ENCODE results near the gene TGM1.

The TGM1 gene

GRCh38 chr14:24262821-24263733 lies at the start of gene TGM1:
TSS of gene TGM1 (minus strand) at chr14:24263177. CDS start at chr14:24262352, 825 bp downstream.
- TF ChIP-seq POLR2A (IDR thresholded peaks at IDR 0.05; ENCODE audit: low read length), result no peak
- TF ChIP-seq GATA1 (IDR thresholded peaks at IDR 0.05; ENCODE audit: low read depth, low read length), result no peak
- DNase-seq, result peak; percentile 18 to 62

GRCh38 chr14:24311837-24312615 lies 49.0 kb upstream of the TGM1 start:
- DNase-seq, result no peak
- TF ChIP-seq GATA1 (IDR thresholded peaks at IDR 0.05; ENCODE audit: low read depth, low read length), result no peak
- TF ChIP-seq POLR2A (IDR thresholded peaks at IDR 0.05; ENCODE audit: low read length), result no peak

GRCh38 chr14:24310646-24311604 lies 47.9 kb upstream of the TGM1 start, which contains the start of gene LTB4R:
TSS of gene LTB4R (plus strand) at chr14:24311502. CDS start at chr14:24315652, 4,150 bp downstream.
- DNase-seq, result peak; percentile 86
- TF ChIP-seq POLR2A (IDR thresholded peaks at IDR 0.05; ENCODE audit: low read length) (peak; percentile 57), GATA1 (IDR thresholded peaks at IDR 0.05; ENCODE audit: low read depth, low read length) (no peak)

- DNase-seq, result peak; percentile 86 to 88
- TF ChIP-seq GATA1 (IDR thresholded peaks at IDR 0.05; ENCODE audit: low read depth, low read length) (no peak), POLR2A (IDR thresholded peaks at IDR 0.05; ENCODE audit: low read length) (peak; percentile 57)
These were observed 47.3 kb upstream of the TGM1 start for GRCh38 chr14:24310265-24310645.

GRCh38 chr14:24309538-24310264 lies 46.7 kb upstream of the TGM1 start, which contains the start of gene LTB4R2:
TSS of gene LTB4R2 (plus strand) at chr14:24310140. CDS start at chr14:24310665, 525 bp downstream.
- TF ChIP-seq POLR2A (IDR thresholded peaks at IDR 0.05; ENCODE audit: low read length) (no peak), GATA1 (IDR thresholded peaks at IDR 0.05; ENCODE audit: low read depth, low read length) (no peak)

GRCh38 chr14:24308342-24309124 lies 45.6 kb upstream of the TGM1 start:
- TF ChIP-seq POLR2A (IDR thresholded peaks at IDR 0.05; ENCODE audit: low read length) (no peak), GATA1 (IDR thresholded peaks at IDR 0.05; ENCODE audit: low read depth, low read length) (no peak)
- DNase-seq, result no peak

More at GRCh38 chr14:24309538-24310264, 46.7 kb upstream of the TGM1 start, which contains the start of gene LTB4R2:
- no peak for DNase-seq

- TF ChIP-seq POLR2A (IDR thresholded peaks at IDR 0.05; ENCODE audit: low read length) (no peak), GATA1 (IDR thresholded peaks at IDR 0.05; ENCODE audit: low read depth, low read length) (no peak)
- peak; percentile 60 to 77 for DNase-seq
These were observed 44.8 kb upstream of the TGM1 start, which contains the start of gene CIDEB for GRCh38 chr14:24307575-24308341. TSS of gene CIDEB (minus strand) at chr14:24307977. CDS start at chr14:24307858, 119 bp downstream.

DNA sequence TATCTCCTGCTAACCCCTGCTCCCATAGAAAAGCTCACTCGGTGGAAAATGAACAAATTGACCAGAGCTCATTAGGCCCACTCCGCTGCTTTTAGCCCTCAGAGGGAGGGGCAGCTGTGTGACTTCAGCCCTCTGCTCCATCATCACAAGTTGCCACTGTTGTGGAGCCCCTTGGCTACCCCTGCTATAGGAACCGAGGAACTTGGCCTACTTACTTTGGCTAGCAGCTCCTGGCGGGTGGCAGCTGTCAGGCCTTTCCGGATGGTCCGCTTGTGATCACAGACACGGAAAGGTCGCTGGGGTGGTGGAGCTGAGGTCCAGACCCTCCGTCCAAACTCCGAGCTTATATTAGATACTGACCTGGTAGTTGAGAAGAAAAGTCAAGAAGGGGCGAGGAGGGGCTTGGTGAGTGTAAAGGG lies 44.2 kb upstream of the TGM1 start:
- no peak for TF ChIP-seq POLR2A (IDR thresholded peaks at IDR 0.05; ENCODE audit: low read length)
- TF ChIP-seq GATA1 (IDR thresholded peaks at IDR 0.05; ENCODE audit: low read depth, low read length), result no peak
- DNase-seq, result no peak

DNA sequence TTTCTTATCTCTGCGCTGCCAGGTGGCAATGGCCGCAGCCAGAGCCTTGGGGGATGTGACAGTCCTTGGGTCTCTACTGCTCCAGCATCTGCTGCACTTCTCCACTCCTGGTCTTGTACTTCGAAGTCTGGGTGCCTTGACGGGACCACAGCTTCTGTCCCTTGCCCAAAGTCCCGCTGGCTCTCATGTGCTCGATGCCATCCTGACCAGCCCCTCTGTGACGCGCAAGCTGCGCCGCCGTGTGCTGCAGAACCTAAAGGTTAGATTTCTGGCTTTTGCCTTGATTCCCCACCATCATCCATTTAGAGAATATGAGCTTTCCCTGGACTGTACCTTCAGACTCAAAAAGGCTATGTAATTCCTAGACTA lies 41.0 kb upstream of the TGM1 start:
- no peak for TF ChIP-seq POLR2A (IDR thresholded peaks at IDR 0.05; ENCODE audit: low read length)
- no peak for TF ChIP-seq GATA1 (IDR thresholded peaks at IDR 0.05; ENCODE audit: low read depth, low read length)
- DNase-seq, result no peak

- DNase-seq, result peak; percentile 32 to 53
These were observed 37.5 kb upstream of the TGM1 start for GRCh38 chr14:24300326-24300980.

More at GRCh38 chr14:24300326-24300980, 37.5 kb upstream of the TGM1 start:
- TF ChIP-seq POLR2A (IDR thresholded peaks at IDR 0.05; ENCODE audit: low read length) (no peak), GATA1 (IDR thresholded peaks at IDR 0.05; ENCODE audit: low read depth, low read length) (no peak)
